CD14-positive monocyte (primary cell): ENCODE results near the gene CEBPG. TPM values are rescaled to one million over a fixed set of nuclear protein-coding genes. Genes with fewer than 3 reads are reported as not detected.
A peak's percentile ranks its signal among the peaks of the same experiment; 100 is the strongest.

Experiments
- DNase-seq, 3 donors: peaks; one replicate each; pipeline ENCODE4 v3.0.0-alpha.2; 2011 to 2022
- H2AFZ ChIP-seq: 2 replicates; pipeline ENCODE4 v1.6.0; 2012; ENCODE audit warnings: mild to moderate bottlenecking, low read depth, low read length, inconsistent platforms; ENCODE audit not compliant: insufficient read depth, poor library complexity, severe bottlenecking
- H3K27ac ChIP-seq, 2 donors: 1 replicate in 1 of 2; 2 replicates in 1 of 2; pipeline ENCODE4 v1.5.1; 2012 to 2013; ENCODE audit warnings: low read length in 2 of 2, control low read depth in 1 of 2, inconsistent platforms in 1 of 2, low read depth in 1 of 2, mild to moderate bottlenecking in 1 of 2
- H3K27me3 ChIP-seq, 2 donors: one replicate each; pipeline versions ENCODE4 v1.6.0 to v1.6.1; 2011 to 2013; ENCODE audit warnings: low read length in 2 of 2; ENCODE audit not compliant: control insufficient read depth in 2 of 2, insufficient read depth in 2 of 2
- H3K36me3 ChIP-seq, 2 donors: replicated peaks in 1 of 2; 1 replicate in 1 of 2; 2 replicates in 1 of 2; pipeline versions ENCODE4 v1.5.1 to v1.6.1; 2012 to 2013; ENCODE audit warnings: low read length in 2 of 2, control low read depth in 1 of 2, inconsistent platforms in 1 of 2, mild to moderate bottlenecking in 1 of 2; ENCODE audit not compliant: insufficient read depth in 2 of 2, control insufficient read depth in 1 of 2
- H3K4me1 ChIP-seq, 2 donors: 1 replicate in 1 of 2; 2 replicates in 1 of 2; pipeline versions ENCODE4 v1.5.1 to v1.6.1; 2012 to 2013; ENCODE audit warnings: low read length in 2 of 2, control low read depth in 1 of 2, inconsistent platforms in 1 of 2, mild to moderate bottlenecking in 1 of 2, moderate library complexity in 1 of 2; ENCODE audit not compliant: insufficient read depth in 2 of 2, control insufficient read depth in 1 of 2
- H3K4me2 ChIP-seq: replicated peaks from 2 replicates; pipeline ENCODE3; 2012; ENCODE audit warnings: low read length, moderate library complexity, mild to moderate bottlenecking; ENCODE audit not compliant: poor library complexity, severe bottlenecking; ENCODE audit errors: extremely low read depth
- H3K4me3 ChIP-seq, 3 experiments: fragments of 200-600 bp in 1 of 3; sonication (generic) in 1 of 3; replicated peaks in 1 of 3; 1 replicate in 2 of 3; 2 replicates in 1 of 3; pipeline ENCODE4 v1.5.1; 2011 to 2013; ENCODE audit warnings: low read length in 3 of 3, mild to moderate bottlenecking in 3 of 3, control low read depth in 2 of 3, low read depth in 2 of 3, inconsistent platforms in 1 of 3, moderate library complexity in 1 of 3
- H3K79me2 ChIP-seq: 2 replicates; pipeline ENCODE4 v1.6.0; 2012; ENCODE audit warnings: mild to moderate bottlenecking, control low read depth, inconsistent platforms, low read length, moderate library complexity; ENCODE audit not compliant: insufficient read depth
- H3K9ac ChIP-seq: 2 replicates; pipeline ENCODE4 v1.6.0; 2017; ENCODE audit warnings: low read length, mild to moderate bottlenecking; ENCODE audit not compliant: insufficient read depth, poor library complexity, severe bottlenecking
- H3K9me3 ChIP-seq, 2 donors: replicated peaks in 1 of 2; 1 replicate in 1 of 2; 2 replicates in 1 of 2; pipeline versions ENCODE4 v1.5.1 to v1.6.1; 2012 to 2013; ENCODE audit warnings: low read length in 2 of 2, control low read depth in 1 of 2; ENCODE audit not compliant: control insufficient read depth in 1 of 2, insufficient read depth in 1 of 2
- H4K20me1 ChIP-seq: 2 replicates; pipeline ENCODE4 v1.6.0; 2012; ENCODE audit warnings: mild to moderate bottlenecking, low read length, control low read depth, moderate library complexity; ENCODE audit not compliant: insufficient read depth
- H3K27ac Mint-ChIP-seq, 7 donors: one replicate each; pipeline ENCODE4 v1.8.0; 2020; ENCODE audit warnings: mild to moderate bottlenecking in 7 of 7, mixed read lengths in 7 of 7, moderate library complexity in 6 of 7, inconsistent platforms in 2 of 7
- H3K27me3 Mint-ChIP-seq, 3 donors: one replicate each; pipeline ENCODE4 v1.8.0; 2021 to 2022; ENCODE audit warnings: low read depth in 3 of 3, mild to moderate bottlenecking in 3 of 3, mixed read lengths in 3 of 3, moderate library complexity in 3 of 3, inconsistent platforms in 1 of 3
- H3K36me3 Mint-ChIP-seq, 2 donors: one replicate each; pipeline ENCODE4 v1.8.0; 2020; ENCODE audit warnings: mixed read lengths in 2 of 2, inconsistent platforms in 1 of 2, mild to moderate bottlenecking in 1 of 2
- H3K4me1 Mint-ChIP-seq: one replicate; pipeline ENCODE4 v1.8.0; 2020; ENCODE audit warnings: mild to moderate bottlenecking, mixed read lengths
- H3K4me3 Mint-ChIP-seq, 2 donors: one replicate each; pipeline ENCODE4 v1.8.0; 2020; ENCODE audit warnings: mild to moderate bottlenecking in 2 of 2, mixed read lengths in 2 of 2, moderate library complexity in 1 of 2
- H3K9me3 Mint-ChIP-seq, 7 donors: one replicate each; pipeline ENCODE4 v1.8.0; 2020 to 2022; ENCODE audit warnings: mixed read lengths in 7 of 7, mild to moderate bottlenecking in 6 of 7, moderate library complexity in 6 of 7, inconsistent platforms in 2 of 7
- CTCF ChIP-seq: fragments of 200-600 bp; IDR thresholded peaks from one replicate; pipeline ENCODE4 v1.8.0; 2022; ENCODE audit warnings: antibody characterized with exemption, mild to moderate bottlenecking
- WGBS: methylation state at CpG from one replicate; pipeline ENCODE4 v1.1.5; 2013; ENCODE audit warnings: missing lambda C conversion rate; ENCODE audit not compliant: insufficient coverage; 5-methylcytosine and 5-hydroxymethylcytosine counted together
- intact Hi-C, 2 donors: fragments of 100-400 bp; cut with micrococcal nuclease; formaldehyde crosslinking; loops; one replicate each; pipeline versions ENCODE4 v1.15.0 to v1.15.1; 2023
- polyA plus RNA-seq, 3 donors: library from polyadenylated mRNA; depleted of rRNA in 1 of 3; unstranded in 2 of 3; stranded (reverse) in 1 of 3; fragments of 300-500 nt in 2 of 3; fragments of >200 nt in 1 of 3; fragmentation: Illumina TruSeq in 2 of 3; gene quantifications; 1 replicate in 2 of 3; 2 replicates in 1 of 3; pipeline ENCODE4 v1.2.3, GENCODE V29; 2012 to 2021

The CEBPG gene
- polyA plus RNA-seq, 3 donors: 16.8 to 18.3 (median 17.8) TPM

- Mint-ChIP-seq H3K27me3 (peaks cover 0 to 4% (median 0%) of the 10 kb centered on the region in 3 donors), H3K27ac (peak overlapping the region; percentile 80 to 93 (median 91)), H3K4me3 (peak overlapping the region; percentile 3 to 74), H3K9me3 (peaks cover 3 to 8% (median 6%) of the 10 kb centered on the region in 7 donors), H3K36me3 (peaks cover 0 to 4% of the 10 kb centered on the region in 2 donors), H3K4me1 (peaks cover 56% of the 10 kb centered on the region)
- peak; percentile 15 to 43 (median 20) for DNase-seq
- H3K36me3 ChIP-seq: no peaks in the 10 kb centered on the region
- peaks cover 63 to 64% of the 10 kb centered on the region in 2 donors for H3K4me1 ChIP-seq
- no peak overlapping the region for H3K9ac ChIP-seq
- peaks cover 6% of the 10 kb centered on the region in 2 donors for H3K9me3 ChIP-seq
- H3K27ac ChIP-seq: peak overlapping the region; percentile 61 to 84
- H3K27me3 ChIP-seq: no peaks in the 10 kb centered on the region
- WGBS: 0% methylated on average over 3 of the region's 4 CpGs
- H4K20me1 ChIP-seq: no peaks in the 10 kb centered on the region
- no peak for TF ChIP-seq CTCF
- peak overlapping the region; percentile 58 for H3K4me2 ChIP-seq
- intact Hi-C loops: loop anchor here in 1 of 2 donors (2.0 to 5.0 kb wide), 2 partner anchors 27 to 43 kb away; partner anchors contain the start of genes CEBPA and CEBPG
- H3K4me3 ChIP-seq: peak overlapping the region in 1 of 3 experiments; percentile 57
- H3K79me2 ChIP-seq: no peaks in the 10 kb centered on the region
- H2AFZ ChIP-seq: peak overlapping the region; percentile 15
Measured at GRCh38 chr19:33329736-33330135, 43.8 kb upstream of the CEBPG start.

GRCh38 chr19:33332248-33332647 lies 41.3 kb upstream of the CEBPG start:
- intact Hi-C loops: loop anchor here in 1 of 2 donors (5.0 kb wide), 1 partner anchor 40 kb away; the partner anchor contains the start of gene CEBPG
- Mint-ChIP-seq H3K27ac (peak overlapping the region; percentile 80 to 94 (median 93)), H3K9me3 (no peaks in the 10 kb centered on the region), H3K36me3 (no peaks in the 10 kb centered on the region), H3K4me3 (peak overlapping the region in 1 of 2 donors; percentile 74), H3K27me3 (peaks cover 0 to 4% (median 0%) of the 10 kb centered on the region in 3 donors), H3K4me1 (peaks cover 56% of the 10 kb centered on the region)
- Histone ChIP-seq H3K79me2 (no peaks in the 10 kb centered on the region), H3K4me1 (peaks cover 63 to 64% of the 10 kb centered on the region in 2 donors), H3K9me3 (no peaks in the 10 kb centered on the region), H4K20me1 (no peaks in the 10 kb centered on the region), H2AFZ (peak overlapping the region; percentile 64), H3K9ac (no peak overlapping the region), H3K27me3 (no peaks in the 10 kb centered on the region), H3K4me3 (peak overlapping the region in 1 of 3 experiments; percentile 51), H3K4me2 (peak overlapping the region; percentile 55), H3K36me3 (no peaks in the 10 kb centered on the region), H3K27ac (peak overlapping the region; percentile 73 to 82)
- peak; percentile 77 to 87 (median 82) for DNase-seq
- WGBS: 0% methylated on average over 4 of the region's 5 CpGs
- no peak for TF ChIP-seq CTCF
